Common myeloid progenitor, CD34-positive (primary cell): ENCODE results near the gene GSC.
"Not testable (repeated sequence)": the region's sequence is repeated elsewhere in the genome, so short reads cannot be mapped to it uniquely, and the experiment has no call there.

Experiments used
- CTCF ChIA-PET: fragments of 350-600 bp; sonication (Branson Sonifier 250); formaldehyde crosslinking; loops from one replicate; lab custom pipeline; 2021; ENCODE audit warnings: antibody characterized with exemption; lab: Charles Lee
- POLR2A ChIA-PET: fragments of 350-600 bp; sonication (Branson Sonifier 250); formaldehyde crosslinking; loops from one replicate; lab custom pipeline; 2021; ENCODE audit warnings: antibody characterized with exemption; lab: Charles Lee
- DNase-seq, 3 donors: peaks; one replicate each; pipeline versions ENCODE4 v3.0.0 to v3.0.0-alpha.2; 2013
- H3K27ac ChIP-seq, 2 experiments: 1 replicate in 1 of 2; 2 replicates in 1 of 2; pipeline ENCODE4 v1.7.0; 2013; ENCODE audit warnings: inconsistent platforms in 2 of 2, low read length in 2 of 2, mild to moderate bottlenecking in 2 of 2, low read depth in 1 of 2, moderate library complexity in 1 of 2; ENCODE audit not compliant: severe bottlenecking in 2 of 2, insufficient read depth in 1 of 2, poor library complexity in 1 of 2
- H3K27me3 ChIP-seq, 5 experiments: replicated peaks in 2 of 5; 1 replicate in 3 of 5; 2 replicates in 2 of 5; pipeline versions ENCODE4 v1.6.1 to v1.7.0; 2013; ENCODE audit warnings: low read length in 4 of 5, mild to moderate bottlenecking in 2 of 5, moderate library complexity in 2 of 5, inconsistent platforms in 1 of 5; ENCODE audit not compliant: insufficient read depth in 5 of 5, control insufficient read depth in 4 of 5
- H3K36me3 ChIP-seq, 4 experiments: 1 replicate in 2 of 4; 2 replicates in 2 of 4; pipeline versions ENCODE4 v1.6.1 to v1.7.0; 2013; ENCODE audit warnings: low read length in 3 of 4, control low read depth in 1 of 4, mild to moderate bottlenecking in 1 of 4; ENCODE audit not compliant: control insufficient read depth in 4 of 4, insufficient read depth in 4 of 4
- H3K4me1 ChIP-seq, 4 experiments: 1 replicate in 3 of 4; 2 replicates in 1 of 4; pipeline versions ENCODE4 v1.6.1 to v1.7.1; 2013; ENCODE audit warnings: low read length in 3 of 4, mild to moderate bottlenecking in 3 of 4, control low read depth in 1 of 4, inconsistent platforms in 1 of 4, moderate library complexity in 1 of 4; ENCODE audit not compliant: control insufficient read depth in 4 of 4, insufficient read depth in 4 of 4; ENCODE audit errors: control extremely low read depth in 1 of 4
- H3K4me3 ChIP-seq, 7 experiments: 1 replicate in 4 of 7; 2 replicates in 3 of 7; pipeline versions ENCODE4 v1.5.1 to v1.7.0; 2013; ENCODE audit warnings: mild to moderate bottlenecking in 7 of 7, low read length in 6 of 7, moderate library complexity in 6 of 7, inconsistent platforms in 2 of 7, low read depth in 2 of 7, control low read depth in 1 of 7; ENCODE audit not compliant: insufficient read depth in 4 of 7, control insufficient read depth in 1 of 7; ENCODE audit errors: extremely low read depth in 1 of 7
- H3K9me3 ChIP-seq, 5 experiments: 1 replicate in 4 of 5; 2 replicates in 1 of 5; pipeline versions ENCODE4 v1.6.1 to v1.7.1; 2013; ENCODE audit warnings: low read length in 4 of 5, mild to moderate bottlenecking in 2 of 5, inconsistent platforms in 1 of 5, low read depth in 1 of 5, moderate library complexity in 1 of 5; ENCODE audit not compliant: control insufficient read depth in 4 of 5, insufficient read depth in 2 of 5; ENCODE audit errors: control extremely low read depth in 1 of 5
- WGBS: methylation state at CpG from one replicate; pipeline ENCODE4 v1.1.5; 2013; ENCODE audit not compliant: insufficient coverage; 5-methylcytosine and 5-hydroxymethylcytosine counted together

GSC gene

GRCh38 chr14:94747739-94748138, 22.2 kb downstream of the GSC start:
- Histone ChIP-seq H3K4me3 (no peak overlapping the region), H3K27me3 (peaks cover 0 to 17% (median 2%) of the 10 kb centered on the region in 5 experiments), H3K27ac (no peak overlapping the region), H3K4me1 (no peaks in the 10 kb centered on the region), H3K9me3 (no peaks in the 10 kb centered on the region), H3K36me3 (no peaks in the 10 kb centered on the region)
- DNase-seq = no peak
- POLR2A ChIA-PET = no interaction called here
- WGBS = 59% methylated on average over 3 of the region's 3 CpGs
- CTCF ChIA-PET = interaction anchor here (1.2 to 2.4 kb wide), 5 partner anchors 9 to 61 kb away, joined by 4 to 14 read pairs (median 6); no protein-coding TSS in a partner anchor

GRCh38 chr14:94747153-94747552, 22.8 kb downstream of the GSC start:
- CTCF ChIA-PET = interaction anchor here (1.7 to 2.4 kb wide), 2 partner anchors 13 to 57 kb away, joined by 4 to 14 read pairs; no protein-coding TSS in a partner anchor
- not testable (repeated sequence) for DNase-seq

GRCh38 chr14:94746131-94746530, 23.8 kb downstream of the GSC start:
- Histone ChIP-seq H3K4me3 (no peak overlapping the region), H3K27ac (no peak overlapping the region), H3K9me3 (no peaks in the 10 kb centered on the region), H3K36me3 (no peaks in the 10 kb centered on the region), H3K4me1 (no peaks in the 10 kb centered on the region), H3K27me3 (peaks cover 0 to 12% (median 2%) of the 10 kb centered on the region in 5 experiments)
- ChIA-PET CTCF (interaction anchor here (1.7 kb wide), 1 partner anchor 14 kb away, joined by 4 read pairs; no protein-coding TSS in a partner anchor), POLR2A (no interaction called here)
- no peak for DNase-seq
- 100% methylated on average over 2 of the region's 3 CpGs for WGBS

More at GRCh38 chr14:94747153-94747552, 22.8 kb downstream of the GSC start:
- H3K4me1 ChIP-seq, H3K27ac ChIP-seq, H3K36me3 ChIP-seq, POLR2A ChIA-PET, H3K9me3 ChIP-seq, H3K4me3 ChIP-seq: not testable (repeated sequence)
- H3K27me3 ChIP-seq = peaks cover 0 to 13% (median 2%) of the 10 kb centered on the region in 5 experiments
- WGBS = 84% methylated on average over 4 of the region's 7 CpGs

GRCh38 chr14:94738751-94739150, 31.2 kb downstream of the GSC start:
- 94% methylated on average over 5 of the region's 5 CpGs for WGBS
- Histone ChIP-seq H3K9me3 (peaks cover 0 to 2% (median 0%) of the 10 kb centered on the region in 5 experiments), H3K27me3 (peaks cover 0 to 3% (median 2%) of the 10 kb centered on the region in 5 experiments), H3K4me3 (no peak overlapping the region), H3K4me1 (no peaks in the 10 kb centered on the region), H3K36me3 (no peaks in the 10 kb centered on the region), H3K27ac (no peak overlapping the region)
- CTCF ChIA-PET = no interaction called here
- POLR2A ChIA-PET = no interaction called here
- no peak for DNase-seq

GRCh38 chr14:94738097-94738496, 31.8 kb downstream of the GSC start:
- CTCF ChIA-PET = no interaction called here
- Histone ChIP-seq H3K27ac (no peak overlapping the region), H3K4me1 (no peaks in the 10 kb centered on the region), H3K9me3 (peaks cover 0 to 2% (median 0%) of the 10 kb centered on the region in 5 experiments), H3K4me3 (no peak overlapping the region), H3K36me3 (no peaks in the 10 kb centered on the region), H3K27me3 (peaks cover 0 to 4% (median 0%) of the 10 kb centered on the region in 5 experiments)
- DNase-seq = no peak
- POLR2A ChIA-PET = no interaction called here
- WGBS = 95% methylated on average over 7 of the region's 7 CpGs

- 94% methylated on average over 2 of the region's 3 CpGs for WGBS
- DNase-seq = no peak
- ChIA-PET POLR2A (no interaction called here), CTCF (no interaction called here)
- Histone ChIP-seq H3K4me1 (no peaks in the 10 kb centered on the region), H3K4me3 (no peak overlapping the region), H3K36me3 (no peaks in the 10 kb centered on the region), H3K9me3 (no peaks in the 10 kb centered on the region), H3K27me3 (peaks cover 0 to 3% (median 0%) of the 10 kb centered on the region in 5 experiments), H3K27ac (no peak overlapping the region)
Observed at GRCh38 chr14:94728950-94729349, 41.0 kb downstream of the GSC start.

GRCh38 chr14:94728440-94728839, 41.5 kb downstream of the GSC start:
- CTCF ChIA-PET, H3K4me1 ChIP-seq, DNase-seq, H3K4me3 ChIP-seq, H3K9me3 ChIP-seq, H3K27me3 ChIP-seq, H3K27ac ChIP-seq, H3K36me3 ChIP-seq, POLR2A ChIA-PET: not testable (repeated sequence)
- WGBS = 100% methylated on average over 1 of the region's 5 CpGs
